Spleen (tissue), 7 donors: ENCODE measurements around the gene OSBPL10.

Experiments
- POLR2AphosphoS5 ChIP-seq, 3 donors: sonication (generic); formaldehyde crosslinking; IDR thresholded peaks; one replicate each; pipeline ENCODE4 v1.5.1; 2017; ENCODE audit warnings: antibody characterized with exemption in 3 of 3
- TF ChIP-seq, protein P1 (sequence below), 11 experiments: fragments of 200-600 bp in 7 of 11; fragments of 450-650 bp in 4 of 11; sonication (generic) in 4 of 11; IDR thresholded peaks in 8 of 11; conservative IDR thresholded peaks in 3 of 11; 1 replicate in 7 of 11; 2 replicates in 4 of 11; pipeline versions ENCODE4 v1.4.0 to v1.8.0; 2016 to 2021; ENCODE audit warnings: antibody characterized with exemption in 11 of 11, inconsistent platforms in 4 of 11, mild to moderate bottlenecking in 1 of 11
- donor health status: DM: no; HTN: no; CAD: no; lungs with moderate emphysema.
- donor health status: DM: no; HTN: no; CAD: no.
- donor health status: DM: no; HTN: no; CAD: no.

DNA sequence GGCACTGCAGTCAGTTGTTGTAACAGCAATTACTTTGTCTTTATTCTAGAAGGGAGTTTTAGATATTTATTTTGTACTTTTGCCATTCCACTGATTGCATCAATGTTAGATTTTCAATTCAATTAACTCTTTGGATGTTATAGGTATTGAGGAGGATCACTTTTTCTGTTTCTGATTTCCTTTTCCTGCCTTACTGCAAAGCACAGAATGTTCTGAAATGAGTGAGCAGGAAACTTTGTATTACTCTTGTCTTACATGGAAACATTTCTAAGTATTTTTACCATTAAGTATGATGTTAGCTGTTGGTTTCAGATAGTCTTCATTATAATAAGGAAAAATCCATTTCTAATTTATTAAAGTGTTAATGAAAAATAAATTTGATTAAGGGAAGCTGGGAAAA, 80.5 kb downstream of the OSBPL10 start:
- no peak for TF ChIP-seq POLR2AphosphoS5 (IDR thresholded peaks at IDR 0.05)
- TF ChIP-seq, protein P1, sequence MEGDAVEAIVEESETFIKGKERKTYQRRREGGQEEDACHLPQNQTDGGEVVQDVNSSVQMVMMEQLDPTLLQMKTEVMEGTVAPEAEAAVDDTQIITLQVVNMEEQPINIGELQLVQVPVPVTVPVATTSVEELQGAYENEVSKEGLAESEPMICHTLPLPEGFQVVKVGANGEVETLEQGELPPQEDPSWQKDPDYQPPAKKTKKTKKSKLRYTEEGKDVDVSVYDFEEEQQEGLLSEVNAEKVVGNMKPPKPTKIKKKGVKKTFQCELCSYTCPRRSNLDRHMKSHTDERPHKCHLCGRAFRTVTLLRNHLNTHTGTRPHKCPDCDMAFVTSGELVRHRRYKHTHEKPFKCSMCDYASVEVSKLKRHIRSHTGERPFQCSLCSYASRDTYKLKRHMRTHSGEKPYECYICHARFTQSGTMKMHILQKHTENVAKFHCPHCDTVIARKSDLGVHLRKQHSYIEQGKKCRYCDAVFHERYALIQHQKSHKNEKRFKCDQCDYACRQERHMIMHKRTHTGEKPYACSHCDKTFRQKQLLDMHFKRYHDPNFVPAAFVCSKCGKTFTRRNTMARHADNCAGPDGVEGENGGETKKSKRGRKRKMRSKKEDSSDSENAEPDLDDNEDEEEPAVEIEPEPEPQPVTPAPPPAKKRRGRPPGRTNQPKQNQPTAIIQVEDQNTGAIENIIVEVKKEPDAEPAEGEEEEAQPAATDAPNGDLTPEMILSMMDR (IDR thresholded peaks at IDR 0.05 in 8 of 11, conservative IDR thresholded peaks at IDR 0.05 in 3 of 11), result no peak
